ENCODE results near the gene GNG14.
"Not testable (repeated sequence)": the region's sequence is repeated elsewhere in the genome, so short reads cannot be mapped to it uniquely, and the experiment has no call there.

The GNG14 gene

DNA sequence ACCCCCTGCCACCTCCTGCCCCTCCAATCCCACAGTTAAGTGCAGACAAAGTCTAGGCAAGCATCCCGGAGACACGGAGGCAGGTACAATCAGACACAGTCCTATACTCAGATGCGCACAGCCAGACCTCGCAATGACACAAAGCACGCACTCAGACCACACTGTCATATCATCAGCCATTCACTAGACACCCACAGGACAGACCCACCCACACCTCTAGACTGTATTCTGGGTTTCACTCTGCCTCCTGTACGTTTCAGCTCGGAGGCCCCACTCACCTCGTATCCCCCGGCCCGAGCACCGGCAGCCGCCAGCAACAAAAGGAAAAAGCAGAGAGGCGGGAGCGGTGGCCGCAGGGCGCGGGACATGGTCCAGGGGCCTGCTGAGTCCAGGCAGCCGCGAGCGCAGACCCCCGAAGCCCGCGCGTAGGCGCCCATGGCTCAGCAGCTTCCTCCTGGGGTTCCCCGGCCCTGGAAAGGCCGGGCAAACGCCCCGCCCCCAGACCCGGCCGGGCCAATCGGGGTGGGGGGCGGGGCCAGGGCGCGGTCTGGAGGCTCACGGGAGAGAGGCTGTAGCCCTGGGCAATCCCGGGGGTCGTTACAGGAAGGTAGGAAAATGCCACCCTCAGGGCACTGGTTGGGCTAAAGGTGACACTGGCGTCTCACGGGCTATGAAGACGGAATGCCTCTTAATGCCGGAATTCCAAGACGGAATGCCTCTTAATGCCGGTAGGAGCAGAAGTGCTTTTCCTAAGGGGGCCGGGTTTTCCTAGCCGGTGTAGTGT, 21.3 kb upstream of the GNG14 start, which contains the start of the genes MAN2B1 and WDR83:
TSS of gene MAN2B1 (minus strand) at position 478 of the 784 bp plus-strand sequence. CDS start at position 437, 41 bp downstream.
TSS of gene WDR83 (plus strand) at position 543 of the 784 bp plus-strand sequence. CDS start 2,984 bp downstream, outside the sequence.
- in situ Hi-C loops (cut with MboI; ENCODE audit: low sequenced_read_pairs) = no loop called here

DNA sequence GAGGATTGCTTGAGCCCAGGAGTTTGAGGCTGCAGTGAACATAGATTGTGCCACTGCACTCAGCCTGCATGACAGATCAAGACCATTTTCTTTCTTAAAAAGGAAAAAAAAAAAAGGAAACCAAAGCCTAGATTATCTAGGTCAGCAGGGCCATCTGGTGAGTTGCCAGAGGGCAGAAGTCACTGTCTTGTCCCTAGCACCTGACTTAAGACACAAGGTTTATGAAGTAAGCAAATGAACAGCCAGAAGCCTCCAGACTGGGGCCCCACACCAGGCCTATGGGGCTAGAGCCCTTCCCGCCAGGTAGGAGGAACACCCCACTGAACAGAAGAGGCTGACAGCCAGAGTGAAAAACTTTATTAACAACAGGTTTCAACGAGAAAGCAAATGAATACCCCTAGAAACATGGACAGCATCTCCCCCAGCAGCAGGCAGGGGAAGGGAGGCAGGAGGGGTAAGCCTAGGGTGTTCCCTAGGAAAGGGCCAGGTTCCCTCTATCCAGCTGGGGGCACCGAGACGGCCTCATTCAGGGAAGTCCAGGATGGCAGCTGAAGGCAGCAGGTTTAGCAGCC, 20.0 kb upstream of the GNG14 start:
- in situ Hi-C loops (cut with MboI; ENCODE audit: low sequenced_read_pairs) = no loop called here

DNA sequence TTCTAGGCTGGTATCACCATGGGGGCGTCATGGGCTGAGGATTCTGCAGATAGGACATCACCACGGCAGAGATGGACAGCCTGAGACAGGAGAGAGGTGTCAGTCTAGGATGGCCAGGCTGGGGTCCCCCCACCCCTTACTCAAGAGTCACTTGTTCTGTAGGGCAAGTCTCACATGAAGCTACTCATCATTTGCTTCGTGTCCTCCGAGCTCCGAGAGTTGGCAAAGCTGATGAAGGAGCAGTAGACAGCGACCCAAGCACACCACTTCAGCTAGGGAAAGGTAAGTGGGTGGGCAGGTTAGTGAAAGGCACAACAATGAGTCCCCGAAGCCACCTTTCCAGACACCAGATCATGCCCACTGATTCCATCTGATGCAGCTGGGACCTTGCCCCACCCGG, 19.5 kb upstream of the GNG14 start:
- in situ Hi-C loops (cut with MboI; ENCODE audit: low sequenced_read_pairs) = no loop called here

DNA sequence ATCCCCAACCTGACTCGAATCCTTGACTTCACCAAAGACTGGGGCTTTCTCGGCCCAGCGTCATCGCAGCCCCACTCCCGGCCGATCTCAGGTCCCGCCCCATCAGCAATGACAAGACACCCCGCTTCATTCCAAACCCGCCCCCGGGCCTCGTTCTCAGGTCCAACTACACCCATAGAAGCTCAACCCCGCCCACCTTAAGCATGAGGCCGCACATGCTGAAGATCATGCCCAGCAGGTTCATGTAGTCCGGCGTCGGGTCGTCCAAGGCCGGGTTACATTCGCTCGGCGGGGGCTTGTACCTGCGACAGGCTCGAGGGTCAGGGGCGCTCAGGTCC, 18.9 kb upstream of the GNG14 start:
- in situ Hi-C loops (cut with MboI; ENCODE audit: low sequenced_read_pairs) = no loop called here

DNA sequence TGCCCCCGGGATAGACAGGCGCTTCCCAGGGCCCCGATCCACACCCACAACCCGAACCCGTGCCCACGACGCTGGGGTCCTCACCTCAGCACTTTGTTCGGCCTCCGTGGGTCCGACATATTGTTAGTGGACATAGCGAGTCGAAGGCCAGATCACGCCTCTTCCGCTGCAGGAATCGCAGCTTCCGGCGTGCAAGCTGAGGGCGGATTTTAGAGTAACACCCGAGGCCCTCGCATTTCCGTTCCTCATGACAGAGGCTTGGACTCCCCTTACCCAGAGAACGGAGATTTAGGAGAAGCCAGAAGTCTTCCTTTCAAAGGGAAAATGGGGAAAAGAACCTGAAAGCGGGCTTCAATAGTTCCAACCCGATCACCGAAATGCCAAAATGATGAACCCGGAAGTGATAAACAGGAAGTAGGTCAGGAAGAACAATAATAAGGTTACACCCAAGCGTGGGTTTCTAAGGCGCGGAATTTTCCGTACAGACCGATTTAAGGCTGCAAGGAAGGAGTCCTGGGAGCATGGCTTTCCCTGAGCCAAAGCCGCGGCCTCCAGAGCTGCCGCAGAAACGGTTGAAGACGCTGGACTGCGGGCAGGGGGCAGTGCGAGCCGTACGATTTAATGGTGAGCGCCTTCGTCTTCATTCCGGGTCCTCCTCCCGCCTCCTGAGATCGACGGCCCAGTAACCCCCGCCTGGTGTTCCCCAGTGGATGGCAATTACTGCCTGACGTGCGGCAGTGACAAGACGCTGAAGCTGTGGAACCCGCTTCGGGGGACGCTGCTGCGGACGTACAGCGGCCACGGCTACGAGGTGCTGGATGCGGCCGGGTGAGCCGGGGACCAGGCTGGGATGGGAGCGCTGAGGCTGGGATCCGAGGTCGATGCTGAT, 18.3 kb upstream of the GNG14 start:
- in situ Hi-C loops (cut with MboI; ENCODE audit: low sequenced_read_pairs) = no loop called here

DNA sequence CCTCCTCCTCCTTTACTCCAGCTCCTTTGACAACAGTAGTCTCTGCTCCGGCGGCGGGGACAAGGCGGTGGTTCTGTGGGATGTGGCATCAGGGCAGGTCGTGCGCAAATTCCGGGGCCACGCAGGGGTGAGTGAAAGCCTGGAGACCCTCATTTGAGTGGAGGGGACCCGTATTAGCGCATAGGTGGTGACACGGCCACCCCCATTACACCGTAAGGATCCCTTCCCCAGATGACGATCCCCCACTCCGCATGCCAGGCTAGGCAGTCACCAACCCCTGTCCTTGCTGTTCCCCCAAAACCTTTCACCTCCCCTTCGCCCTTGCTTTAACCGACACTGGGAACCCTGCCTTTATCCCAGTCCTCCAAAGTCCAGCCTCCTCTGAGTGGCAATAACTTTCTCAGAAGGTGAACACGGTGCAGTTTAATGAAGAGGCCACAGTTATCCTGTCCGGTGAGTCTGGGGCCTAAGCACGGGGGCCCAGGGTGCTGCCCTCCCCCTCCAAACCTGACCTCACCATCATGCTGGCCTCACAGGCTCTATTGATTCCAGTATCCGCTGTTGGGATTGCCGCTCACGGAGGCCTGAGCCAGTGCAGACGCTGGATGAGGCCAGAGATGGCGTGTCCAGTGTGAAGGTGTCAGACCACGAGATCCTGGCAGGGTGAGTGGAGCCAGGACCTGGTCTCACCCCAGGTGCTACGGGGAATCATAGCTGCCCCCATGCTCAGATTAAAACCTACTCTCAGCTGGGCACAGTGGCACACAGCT, 17.5 kb upstream of the GNG14 start:
- in situ Hi-C loops (cut with MboI; ENCODE audit: low sequenced_read_pairs) = no loop called here

DNA sequence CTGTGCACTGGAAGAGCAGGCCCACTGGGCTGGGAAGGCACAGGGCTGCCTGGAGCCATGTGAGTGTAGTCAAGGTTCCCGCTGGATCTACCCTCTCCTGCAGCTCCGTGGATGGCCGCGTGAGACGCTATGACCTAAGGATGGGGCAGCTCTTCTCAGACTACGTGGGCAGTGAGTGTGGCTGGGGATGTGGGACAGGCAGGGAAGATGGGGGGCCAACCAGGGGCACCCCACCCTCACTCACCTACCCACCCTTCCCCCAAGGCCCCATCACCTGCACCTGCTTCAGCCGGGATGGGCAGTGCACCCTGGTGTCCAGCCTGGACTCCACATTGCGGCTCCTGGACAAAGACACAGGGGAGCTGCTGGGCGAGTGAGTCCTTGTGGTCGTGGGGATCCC, 15.1 kb upstream of the GNG14 start:
- in situ Hi-C loops (cut with MboI; ENCODE audit: low sequenced_read_pairs) = no loop called here

DNA sequence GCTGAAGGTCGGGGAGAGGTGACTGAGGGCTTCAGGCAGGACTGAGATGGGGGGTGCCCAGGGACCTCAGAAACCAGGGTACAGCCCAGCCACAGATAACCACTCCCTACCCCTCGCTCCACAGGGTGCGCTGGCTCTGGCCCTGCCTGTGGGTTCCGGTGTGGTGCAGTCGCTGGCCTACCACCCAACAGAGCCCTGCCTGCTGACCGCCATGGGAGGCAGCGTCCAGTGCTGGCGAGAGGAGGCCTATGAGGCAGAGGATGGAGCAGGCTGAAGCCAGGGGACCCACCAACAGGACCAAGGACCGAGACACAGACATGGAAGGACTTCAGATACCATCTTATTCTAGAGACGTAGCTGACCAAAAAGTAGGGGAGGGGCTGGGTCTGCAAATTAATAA, 12.4 kb upstream of the GNG14 start:
- in situ Hi-C loops (cut with MboI; ENCODE audit: low sequenced_read_pairs) = no loop called here

DNA sequence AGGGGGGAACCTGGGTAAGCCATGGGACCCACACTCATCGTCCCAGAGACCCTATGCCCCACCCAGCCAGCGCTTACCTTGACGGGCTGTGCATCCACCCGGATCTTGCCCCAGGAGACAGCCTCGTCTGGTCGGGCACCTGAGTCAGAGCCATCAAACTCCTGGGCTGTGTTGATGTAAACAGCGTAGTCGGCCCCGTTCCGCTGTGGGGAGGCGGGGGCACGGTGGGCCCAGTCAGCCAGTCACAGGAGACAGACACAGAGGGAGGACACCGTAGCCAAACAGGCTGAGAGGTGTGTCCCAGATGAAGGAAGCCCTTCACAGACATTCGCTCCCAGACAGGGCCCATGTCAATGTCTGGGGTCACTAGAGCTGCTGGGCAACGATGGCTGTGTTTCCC, 11.9 kb upstream of the GNG14 start:
- in situ Hi-C loops (cut with MboI; ENCODE audit: low sequenced_read_pairs) = no loop called here

DNA sequence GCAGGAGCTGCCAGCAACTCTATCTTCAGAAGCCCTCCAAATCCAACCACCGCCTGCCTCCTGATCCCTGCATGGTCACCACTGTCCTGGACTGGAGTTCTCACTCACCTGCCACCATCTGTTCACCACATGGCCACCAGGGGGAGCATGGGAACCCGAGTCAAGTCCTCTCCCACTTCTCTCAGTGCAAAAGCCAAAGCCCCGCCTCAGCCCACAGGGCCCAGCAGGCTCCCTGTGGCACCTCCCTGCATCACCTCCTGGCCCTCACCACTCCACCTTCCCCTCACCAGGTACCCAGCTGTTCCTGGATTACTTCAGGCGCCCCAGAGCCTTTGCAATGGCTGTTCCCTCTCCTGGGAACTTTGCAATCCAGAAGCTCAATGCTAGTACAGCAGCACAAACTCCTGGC, 11.4 kb upstream of the GNG14 start:
- in situ Hi-C loops (cut with MboI; ENCODE audit: low sequenced_read_pairs) = no loop called here

DNA sequence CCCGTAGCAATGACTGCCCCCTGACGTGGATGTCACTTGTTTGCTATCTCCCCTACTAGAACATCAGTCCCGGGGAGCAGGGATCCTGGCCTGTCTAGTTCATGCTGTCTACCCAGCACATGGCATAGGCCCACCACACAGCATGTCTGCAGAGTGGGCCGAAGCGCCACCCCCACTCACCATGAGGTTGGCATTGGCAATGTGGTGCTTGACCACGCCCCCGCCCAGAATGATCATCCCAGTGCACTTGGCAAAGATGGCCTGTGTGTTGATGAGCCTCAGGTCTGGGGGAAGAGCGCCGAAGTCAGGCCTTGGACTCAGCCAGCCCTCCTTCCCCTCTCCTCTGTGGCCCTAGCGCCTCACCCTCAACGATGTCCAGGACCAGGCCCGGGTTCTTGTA, 10.9 kb upstream of the GNG14 start:
- in situ Hi-C loops (cut with MboI; ENCODE audit: low sequenced_read_pairs) = no loop called here

DNA sequence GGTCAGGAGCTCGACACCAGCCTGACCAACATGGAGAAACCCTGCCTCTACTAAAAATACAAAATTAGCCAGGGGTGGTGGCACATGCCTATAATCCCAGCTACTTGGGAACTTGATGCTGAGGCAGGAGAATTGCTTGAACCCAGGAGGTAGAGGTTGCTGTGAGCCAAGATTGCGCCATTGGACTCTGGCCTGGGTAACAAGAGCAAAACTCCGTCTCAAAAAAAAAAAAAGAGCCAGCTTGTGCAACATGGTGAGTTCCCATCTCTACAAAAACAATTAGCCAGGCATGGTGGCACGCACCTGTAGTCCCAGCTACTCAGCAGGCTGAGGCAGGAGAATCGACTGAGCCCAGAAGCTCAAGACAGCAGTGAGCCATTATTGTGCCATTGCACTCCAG, 9.8 kb upstream of the GNG14 start:
- in situ Hi-C loops (cut with MboI; ENCODE audit: low sequenced_read_pairs) = not testable (repeated sequence)

DNA sequence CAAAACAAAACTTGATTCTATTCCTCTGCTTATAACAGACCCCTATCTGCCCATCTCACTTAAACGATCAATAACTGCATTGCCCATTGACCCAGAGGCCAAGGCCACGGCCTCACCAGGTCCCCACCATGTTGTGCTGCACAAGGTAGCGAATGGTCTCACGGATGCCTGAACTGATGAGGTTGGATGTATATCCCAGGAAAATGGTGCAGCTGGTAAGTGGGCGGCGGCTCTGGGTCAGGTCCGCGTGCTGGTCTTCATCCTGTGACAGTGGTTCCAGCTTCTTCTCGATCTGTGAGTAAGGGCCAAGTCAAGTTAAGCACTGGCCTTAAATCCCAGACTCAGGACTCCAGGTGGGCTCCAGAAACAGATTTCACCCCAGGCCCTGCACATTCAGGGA, 7.8 kb upstream of the GNG14 start:
- in situ Hi-C loops (cut with MboI; ENCODE audit: low sequenced_read_pairs) = no loop called here

DNA sequence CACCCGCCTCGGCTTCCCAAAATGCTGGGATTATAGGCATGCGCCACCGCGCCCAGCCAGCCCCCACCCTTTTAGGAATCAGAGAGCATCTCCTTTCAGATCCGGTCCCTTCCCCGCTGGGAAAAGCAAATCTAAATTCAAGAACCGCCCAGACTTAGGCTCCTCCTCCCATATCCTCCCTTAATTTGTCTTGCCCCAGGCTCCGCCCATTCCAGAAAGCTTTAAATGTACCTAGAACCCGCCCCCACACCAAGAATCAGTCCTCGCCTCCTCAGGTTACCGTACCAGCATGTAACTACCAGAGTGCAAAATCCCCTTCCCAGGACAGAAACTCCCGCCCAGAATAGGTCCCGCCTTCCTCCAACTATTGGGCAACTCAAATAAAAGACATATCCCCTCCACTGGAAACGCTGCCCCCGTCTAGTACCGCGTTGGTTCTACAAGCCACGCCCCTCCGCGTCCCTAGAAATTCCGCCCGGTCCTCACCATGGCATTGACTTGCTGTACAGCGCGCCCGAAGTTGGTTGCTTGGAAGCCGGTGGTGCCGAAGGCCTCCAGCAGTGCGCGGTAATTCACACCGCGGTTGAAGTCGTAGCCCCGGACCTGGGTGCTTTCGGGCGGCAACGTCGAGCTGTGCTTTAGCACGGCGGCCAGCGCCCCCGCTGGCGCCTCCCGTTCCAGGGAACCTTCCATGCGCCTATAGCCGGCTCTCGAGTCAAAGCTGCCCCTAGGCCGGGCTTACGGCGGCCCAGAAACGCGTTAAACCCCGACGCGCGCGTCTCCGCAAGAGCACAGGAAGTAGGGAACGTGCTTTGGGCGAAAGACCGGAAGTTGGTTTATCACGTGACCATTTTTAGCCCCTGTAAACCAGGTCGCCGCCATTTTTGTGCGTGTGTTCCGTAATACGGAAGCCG, 6.5 kb upstream of the GNG14 start, which contains the start of gene DHPS:
TSS of gene DHPS (minus strand) at position 807 of the 914 bp plus-strand sequence. CDS start at position 693, 114 bp downstream.
- in situ Hi-C loops (cut with MboI; ENCODE audit: low sequenced_read_pairs) = no loop called here

DNA sequence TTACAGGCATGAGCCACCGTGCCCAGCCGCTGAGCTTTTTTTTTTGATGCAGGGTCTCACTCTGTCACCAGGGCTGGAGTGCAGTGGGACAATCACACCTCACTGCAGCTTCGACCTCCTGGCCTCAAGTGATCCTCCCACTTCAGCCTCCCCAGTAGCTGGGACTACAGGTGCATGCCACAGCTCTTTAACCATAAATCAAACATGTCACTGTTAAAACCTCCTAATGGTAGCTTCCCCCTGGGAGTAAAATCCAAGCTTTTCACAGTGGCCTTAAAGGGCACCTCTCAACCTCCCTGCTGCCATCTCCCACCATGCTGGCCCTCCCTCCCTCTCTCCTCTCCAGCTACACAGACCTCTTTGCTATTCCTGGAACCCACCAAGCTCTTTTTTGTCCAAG, 2.0 kb upstream of the GNG14 start:
- in situ Hi-C loops (cut with MboI; ENCODE audit: low sequenced_read_pairs) = no loop called here

DNA sequence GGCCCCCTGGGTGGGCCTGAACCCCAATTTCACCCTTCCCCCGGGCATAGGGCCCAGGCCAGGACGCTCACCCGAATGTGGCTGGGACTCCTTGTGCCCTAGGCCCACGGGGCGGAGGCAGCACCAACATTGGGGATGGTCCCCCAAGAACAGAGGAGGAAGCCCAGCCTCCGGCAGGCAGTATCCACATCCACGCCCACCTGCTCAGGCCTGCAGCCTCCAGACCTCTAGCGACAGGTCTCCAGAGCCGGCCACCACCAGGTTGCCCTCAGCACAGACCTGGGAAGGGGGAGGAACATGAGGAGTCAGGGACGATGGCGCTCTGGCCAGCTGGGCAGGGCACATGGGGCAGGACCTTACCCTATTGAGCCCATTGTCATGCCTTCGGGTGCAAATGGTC, 1.2 kb downstream of the GNG14 start:
- in situ Hi-C loops (cut with MboI; ENCODE audit: low sequenced_read_pairs) = no loop called here

DNA sequence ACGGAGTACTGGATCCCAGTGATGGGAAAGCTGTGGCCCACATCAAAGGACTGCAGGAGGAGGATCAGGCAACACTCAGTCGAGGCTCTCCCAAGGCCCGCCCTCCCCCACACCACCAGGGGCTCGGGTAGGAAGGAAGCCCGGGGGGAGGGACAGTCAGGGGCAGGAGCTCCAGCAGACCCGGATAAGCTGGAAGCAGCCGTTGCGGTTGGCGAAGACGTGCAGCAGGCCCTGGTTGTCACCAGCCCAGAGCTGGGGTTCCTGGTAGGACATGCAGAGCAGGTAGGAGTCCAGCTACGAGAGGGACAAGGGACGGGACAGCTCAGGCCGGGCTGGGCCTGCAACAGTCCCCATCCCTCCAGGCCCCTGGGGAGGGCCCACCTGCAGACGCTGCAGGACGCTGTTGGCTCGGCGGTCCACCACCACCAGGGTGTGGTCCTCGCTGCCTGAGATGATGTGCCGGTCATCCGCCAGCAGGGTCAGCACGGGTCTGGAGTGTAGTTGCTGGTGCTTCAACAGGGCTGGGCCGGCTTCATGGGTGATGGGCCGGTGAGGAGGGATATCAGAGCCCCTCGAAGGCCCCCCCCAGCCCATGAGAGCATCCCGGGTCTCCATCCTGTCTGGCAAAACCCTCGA, 1.9 kb downstream of the GNG14 start:
- in situ Hi-C loops (cut with MboI; ENCODE audit: low sequenced_read_pairs) = no loop called here

DNA sequence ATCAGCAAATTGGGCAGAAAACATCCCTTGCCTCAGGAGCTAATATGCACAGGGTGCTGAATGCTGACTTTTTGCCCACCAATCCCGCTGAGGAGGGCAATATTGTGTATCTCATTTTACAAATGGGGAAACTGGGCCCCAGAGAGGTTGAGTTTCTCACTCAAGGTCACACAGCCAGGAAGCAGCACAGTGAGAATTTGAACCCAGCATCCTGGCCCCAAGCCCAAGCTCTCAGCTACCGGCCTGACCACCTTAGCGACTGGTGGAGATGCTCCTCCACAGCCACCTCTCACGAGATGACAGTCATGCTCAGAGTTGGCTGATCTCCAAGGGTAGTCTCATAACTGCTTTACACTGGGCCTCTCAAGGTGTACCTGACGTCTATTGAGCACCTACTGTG, 5.2 kb downstream of the GNG14 start:
- in situ Hi-C loops (cut with MboI; ENCODE audit: low sequenced_read_pairs) = no loop called here

DNA sequence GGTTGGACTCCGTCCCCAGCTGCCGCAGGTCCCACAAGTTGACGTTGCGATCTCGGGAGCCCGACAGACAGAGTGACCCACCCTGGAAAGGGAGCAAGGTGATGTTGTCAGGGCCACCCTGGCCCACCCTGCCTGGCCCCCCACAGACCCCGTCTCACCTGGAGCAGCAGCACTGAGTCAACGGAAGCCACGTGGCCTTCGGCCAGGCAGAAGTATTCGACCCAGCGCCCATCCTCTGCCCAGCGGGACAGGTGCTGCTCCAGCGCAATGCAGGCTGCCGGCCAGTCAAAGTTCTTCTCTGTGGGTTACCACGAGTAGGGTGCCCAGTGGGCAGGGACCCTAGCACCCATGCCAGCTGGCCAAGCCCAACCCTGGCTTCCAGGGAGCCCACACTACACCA, 6.8 kb downstream of the GNG14 start:
- in situ Hi-C loops (cut with MboI; ENCODE audit: low sequenced_read_pairs) = no loop called here

Data from hTERT RPE-1 (cell line).